HG02973 (cell line): ENCODE data around the gene SORL1.

Experiments
- ATAC-seq: cut with Tn5 transposase; IDR thresholded peaks from one replicate; pipeline ENCODE4 v1.9.1; 2021; ENCODE audit warnings: moderate library complexity; ENCODE audit not compliant: unreplicated experiment

The SORL1 gene

DNA sequence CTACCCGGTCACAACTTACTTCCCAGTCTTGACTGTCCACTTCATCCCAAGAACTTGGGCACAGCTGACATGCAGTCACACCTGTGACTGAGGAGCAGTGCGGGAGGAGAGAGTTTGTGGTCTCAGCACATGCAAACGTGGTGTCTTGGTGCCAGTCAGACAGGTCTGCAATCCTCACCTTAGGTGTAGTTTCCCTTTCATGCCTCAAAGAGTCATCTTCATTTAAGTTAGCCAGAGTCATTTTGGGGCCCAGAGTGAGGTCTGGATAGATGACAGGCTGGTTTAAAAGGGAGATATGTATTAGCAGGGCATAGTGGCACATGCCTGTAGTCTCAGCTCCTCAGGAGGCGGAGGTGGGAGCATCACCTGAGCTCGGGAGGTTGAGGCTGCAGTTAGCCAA is 109.1 kb downstream of the SORL1 start:
- ATAC-seq: no peak

DNA sequence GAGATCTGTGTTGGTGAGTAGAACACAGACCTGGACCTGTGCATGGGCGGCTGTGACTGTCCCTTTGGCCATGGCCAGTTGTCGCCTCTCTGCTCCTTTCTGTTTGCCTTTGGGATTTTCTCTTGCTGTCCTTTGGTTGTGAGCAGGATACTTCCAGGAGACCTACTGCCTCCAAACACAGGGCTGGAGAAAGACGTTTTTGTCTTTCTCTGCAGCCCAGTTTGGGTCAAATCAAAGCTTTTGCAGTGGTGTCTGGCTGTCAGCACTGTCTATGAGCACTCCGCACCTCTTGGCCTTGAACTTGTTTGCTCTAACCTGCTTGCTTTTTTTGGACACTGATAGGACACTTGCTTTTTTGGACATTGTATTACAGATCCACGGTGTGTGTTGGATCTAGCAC is 109.6 kb downstream of the SORL1 start:
- ATAC-seq: no peak

DNA sequence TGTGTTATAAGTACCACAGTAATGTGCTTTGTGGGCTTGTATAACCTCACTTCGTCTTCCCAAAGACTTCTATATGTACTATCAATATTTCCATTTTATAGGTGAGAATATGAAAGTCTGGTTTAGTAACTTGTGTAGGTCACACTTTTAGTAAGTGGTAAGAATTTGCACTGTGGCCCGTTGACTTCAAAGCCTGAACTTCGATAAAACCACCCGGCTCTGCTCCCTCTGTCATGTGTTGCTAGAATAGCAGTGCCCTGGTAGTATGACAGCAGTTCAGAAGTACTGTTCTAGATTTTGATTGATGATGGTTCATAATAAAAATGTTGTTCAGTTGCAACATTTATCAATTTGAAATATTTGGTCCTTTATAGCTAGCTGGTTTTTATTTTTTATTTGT is 110.9 kb downstream of the SORL1 start:
- ATAC-seq: no peak

DNA sequence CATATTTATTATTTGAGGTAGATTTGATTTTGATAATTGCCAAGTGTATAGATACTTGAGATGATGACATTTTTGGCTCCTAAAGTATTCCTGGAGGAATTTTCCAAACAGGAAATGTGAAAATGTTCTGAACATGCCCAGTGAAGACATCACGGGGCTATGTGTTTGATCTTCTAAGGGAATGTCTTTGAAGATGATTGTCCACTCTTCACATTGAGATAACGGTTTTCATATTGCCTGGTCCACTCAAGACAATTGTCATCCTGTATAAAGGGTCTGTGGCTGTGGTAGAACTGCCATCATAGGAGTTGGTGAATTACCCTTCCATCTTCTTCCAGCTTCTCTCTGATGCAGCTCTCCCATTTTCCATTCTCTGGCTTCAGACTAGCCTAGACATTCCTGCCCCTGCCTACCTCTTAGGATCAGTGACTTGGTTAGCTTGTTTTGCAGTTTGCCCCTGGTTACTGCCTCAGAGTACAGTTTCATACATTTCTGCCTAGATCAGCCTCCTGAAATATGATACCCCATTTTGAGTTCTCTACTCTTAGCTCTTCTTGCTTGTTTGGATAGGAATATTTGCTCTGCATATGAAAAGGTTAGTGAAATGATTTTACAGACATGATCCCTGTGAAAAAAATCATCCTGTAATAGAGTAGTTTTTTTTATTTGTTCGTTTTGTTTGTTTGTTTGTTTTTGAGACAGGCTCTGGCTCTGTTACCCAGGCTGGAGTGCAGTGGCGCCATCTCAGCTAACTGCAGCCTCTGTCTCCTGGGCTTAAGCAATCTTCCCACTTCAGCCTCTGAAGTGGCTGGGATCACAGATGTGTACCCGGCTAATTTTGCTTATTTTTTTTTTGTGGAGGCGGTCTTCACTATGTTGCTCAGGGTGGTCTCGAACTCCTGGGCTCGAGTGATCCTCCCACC is 112.0 kb downstream of the SORL1 start:
- ATAC-seq: no peak

DNA sequence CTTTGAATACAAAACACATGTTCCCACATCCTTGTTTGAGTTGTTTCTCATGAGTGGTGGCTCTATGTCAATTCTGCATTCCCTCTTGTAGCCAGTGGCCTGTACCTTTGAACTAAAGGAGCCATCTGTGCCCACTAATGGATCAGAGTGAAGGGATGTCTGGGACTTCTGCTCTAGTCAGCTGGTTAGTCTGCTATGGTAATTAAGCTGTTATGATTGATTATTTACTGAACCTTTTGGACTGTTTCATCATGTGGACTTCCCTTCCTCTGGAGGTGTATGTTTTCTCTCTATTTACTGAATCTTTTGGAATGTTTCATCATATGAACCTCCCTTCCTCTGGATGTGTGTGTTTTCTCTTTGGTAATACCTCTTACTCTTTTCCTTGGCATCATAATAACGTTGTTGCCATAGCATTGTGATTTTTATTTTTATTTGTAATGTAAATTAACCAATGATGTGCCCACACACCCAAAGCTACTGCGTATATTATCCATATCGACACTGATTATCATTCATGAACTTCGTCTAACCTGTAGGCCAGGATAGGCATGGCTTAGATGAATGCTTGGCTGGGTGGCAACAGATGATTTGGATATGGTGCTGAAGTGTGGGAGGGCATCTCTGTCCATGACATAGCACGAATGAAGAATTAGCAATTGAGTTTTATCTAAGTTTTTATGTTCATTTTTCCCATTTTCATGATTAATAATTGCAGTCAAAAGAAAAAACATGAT is 113.0 kb downstream of the SORL1 start:
- no peak for ATAC-seq

DNA sequence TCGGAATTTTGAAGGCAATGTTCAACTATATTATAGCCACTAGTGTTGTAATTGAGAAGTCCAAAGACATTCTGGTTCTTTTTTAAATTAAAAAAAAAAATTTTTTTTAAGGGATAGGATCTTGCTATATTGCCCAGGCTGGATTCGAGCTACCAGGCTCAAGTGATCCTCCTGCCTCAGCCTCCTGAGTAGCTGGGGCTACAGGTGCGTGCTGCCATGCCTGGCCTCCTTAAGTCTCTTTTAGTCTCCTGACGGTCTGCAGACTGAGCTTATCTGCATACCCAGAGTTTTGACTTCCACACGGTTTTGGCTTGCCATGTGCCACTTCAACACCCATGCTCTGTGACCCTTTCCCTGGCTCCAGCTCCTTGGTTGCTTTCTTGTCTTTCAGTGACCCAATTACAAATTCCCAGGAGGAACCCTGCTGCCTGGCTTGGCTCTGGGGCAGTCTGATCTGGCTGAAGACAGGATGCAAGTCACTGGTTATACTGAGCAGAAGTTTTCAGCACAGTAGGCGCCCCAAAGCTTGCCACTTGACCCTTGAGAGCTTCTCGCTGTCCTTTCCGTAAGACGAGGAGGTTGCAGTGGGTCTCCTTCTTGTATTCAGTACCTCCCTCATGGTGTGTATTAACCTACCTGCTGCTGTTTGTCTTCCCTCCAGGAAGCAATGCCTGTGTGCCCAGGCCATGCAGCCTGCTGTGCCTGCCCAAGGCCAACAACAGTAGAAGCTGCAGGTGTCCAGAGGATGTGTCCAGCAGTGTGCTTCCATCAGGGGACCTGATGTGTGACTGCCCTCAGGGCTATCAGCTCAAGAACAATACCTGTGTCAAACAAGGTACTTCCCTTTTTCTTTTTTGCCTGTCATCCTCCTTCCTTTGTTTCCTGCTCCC is 114.4 kb downstream of the SORL1 start:
- no peak for ATAC-seq

DNA sequence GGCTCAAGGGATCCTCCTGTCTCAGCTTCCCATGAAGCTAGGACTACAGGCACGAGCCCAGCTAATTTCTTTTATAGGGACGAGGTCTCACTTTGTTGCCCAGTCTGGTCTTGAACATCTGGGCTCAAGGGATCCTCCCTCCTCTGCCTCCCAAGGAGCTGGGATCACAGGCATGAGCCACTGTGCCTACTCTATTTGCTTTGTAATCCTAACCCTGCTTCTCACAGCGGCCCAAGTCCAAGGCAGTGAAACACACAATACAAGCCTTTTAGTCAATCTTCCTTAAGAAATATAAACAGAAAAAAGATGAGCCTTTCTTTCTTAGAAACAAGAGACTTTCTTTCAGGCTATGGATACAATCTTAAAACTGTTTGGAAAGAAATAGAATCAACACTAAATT is 115.9 kb downstream of the SORL1 start:
- no peak for ATAC-seq

DNA sequence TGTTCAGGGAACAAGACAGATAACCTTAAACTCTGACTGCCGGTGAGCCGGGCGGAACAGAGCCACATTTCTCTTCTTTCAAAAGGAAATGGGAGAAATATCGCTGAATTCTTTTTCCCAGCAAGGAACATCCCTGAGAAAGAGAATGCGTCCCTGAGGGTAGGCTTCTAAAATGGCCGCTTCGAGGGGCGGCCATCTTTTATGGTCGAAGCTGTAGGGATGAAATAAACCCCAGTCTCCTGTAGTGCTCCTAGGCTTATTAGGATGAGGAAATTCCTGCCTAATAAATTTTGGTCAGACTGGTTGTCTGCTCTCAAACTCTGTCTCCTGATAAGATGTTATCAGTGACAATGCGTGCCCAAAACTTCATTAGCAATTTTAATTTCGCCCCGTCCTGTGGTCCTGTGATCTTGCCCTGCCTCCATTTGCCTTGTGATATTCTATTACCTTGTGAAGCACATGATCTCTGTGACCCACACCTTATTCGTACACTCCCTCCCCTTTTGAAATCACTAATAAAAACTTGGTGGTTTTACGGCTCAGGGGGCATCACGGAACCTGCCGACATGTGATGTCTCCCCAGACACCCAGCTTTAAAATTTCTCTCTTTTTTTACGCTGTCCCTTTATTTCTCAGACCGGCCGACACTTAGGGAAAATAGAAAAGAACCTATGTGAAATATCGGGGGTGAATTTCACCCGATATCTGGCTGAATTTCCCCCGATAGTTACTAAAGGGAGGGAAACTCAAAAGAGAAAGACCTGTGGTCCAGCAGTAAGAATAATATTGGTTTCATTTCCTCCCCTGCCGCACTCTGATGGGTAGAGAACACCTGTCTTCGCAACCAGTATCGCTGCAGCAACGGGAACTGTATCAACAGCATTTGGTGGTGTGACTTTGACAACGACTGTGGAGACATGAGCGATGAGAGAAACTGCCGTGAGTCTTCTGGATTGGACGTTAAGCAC is 117.5 kb downstream of the SORL1 start:
- ATAC-seq: peak; percentile 98

DNA sequence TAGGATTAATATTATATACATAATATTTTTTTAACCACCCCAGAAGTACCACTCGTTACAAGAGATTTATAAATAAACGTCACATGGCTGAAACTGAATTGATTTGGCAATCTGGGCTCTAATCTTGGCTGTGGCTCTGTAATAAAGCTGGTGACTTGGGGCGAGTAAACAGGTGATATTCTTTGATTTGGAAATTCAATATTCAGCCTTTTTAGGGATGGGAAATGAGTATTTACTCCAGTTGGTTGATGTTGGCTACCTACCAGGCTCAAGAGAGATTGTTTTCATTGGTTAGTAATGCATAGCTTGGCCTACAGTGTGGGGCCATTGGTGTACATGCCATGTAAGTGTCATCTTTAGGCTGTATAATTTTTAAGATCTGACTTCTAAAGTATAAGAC is 118.3 kb downstream of the SORL1 start:
- ATAC-seq: no peak

DNA sequence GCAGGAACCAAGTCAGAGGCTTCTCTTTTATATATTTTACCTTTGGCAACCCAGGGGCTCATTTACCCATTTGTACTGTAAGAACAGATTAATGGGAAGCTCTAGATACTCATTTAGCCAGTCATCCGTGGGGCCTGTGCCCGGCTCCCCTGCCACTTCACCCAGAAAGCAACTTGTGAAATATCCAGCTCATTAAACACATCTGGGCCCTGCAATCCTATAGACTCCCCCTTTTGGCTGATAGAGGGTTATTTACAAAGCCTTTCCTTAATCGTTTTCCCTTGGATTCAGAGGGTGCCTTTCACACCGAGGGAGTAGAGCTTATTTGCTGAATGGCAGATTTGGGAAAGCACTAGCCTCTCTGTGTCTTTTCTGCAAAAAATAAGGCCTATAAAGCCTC is 119.4 kb downstream of the SORL1 start:
- ATAC-seq: no peak

DNA sequence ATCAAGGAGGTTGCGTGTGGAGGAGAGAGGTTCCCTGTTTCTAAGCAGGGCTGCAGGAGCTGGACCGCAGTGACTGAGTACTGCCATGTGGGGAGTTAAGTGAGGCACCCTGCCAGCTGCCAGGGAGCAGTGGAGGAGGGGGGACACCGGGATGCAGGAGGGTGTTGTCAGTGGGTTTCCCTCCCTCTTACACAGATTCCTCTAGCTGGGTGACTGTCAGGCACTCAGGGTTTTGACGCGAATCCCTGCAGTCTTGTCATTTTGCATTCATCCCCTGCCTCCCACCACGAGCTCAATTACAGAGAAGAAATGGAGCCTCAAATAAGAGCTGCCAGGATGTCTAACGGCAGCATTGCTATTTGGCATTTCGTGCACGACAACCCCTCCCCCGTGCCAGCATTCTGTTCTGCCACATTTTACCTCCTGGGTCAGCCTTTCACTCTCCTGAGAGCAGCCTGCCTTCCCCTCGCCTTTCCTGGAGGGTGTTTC is 120.5 kb downstream of the SORL1 start:
- ATAC-seq: no peak

DNA sequence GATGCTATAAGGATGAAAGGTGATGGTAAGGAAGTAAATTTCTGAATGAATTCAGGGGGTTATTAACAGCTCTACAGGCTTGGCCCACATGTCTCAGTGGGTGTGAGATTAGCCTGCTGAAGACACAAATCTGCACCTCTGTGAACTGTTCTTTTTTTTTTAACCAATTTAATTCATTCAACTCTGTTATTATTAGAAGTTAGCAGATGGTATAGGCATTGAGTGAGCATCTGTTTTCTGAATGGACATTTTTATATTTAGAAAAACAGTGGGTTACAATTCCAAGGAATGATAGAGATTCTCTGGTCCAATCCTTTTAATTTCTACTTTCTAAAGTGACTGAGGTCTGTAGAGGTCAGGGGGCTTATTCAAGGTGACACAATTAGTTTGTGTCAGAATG is 122.7 kb downstream of the SORL1 start:
- no peak for ATAC-seq

DNA sequence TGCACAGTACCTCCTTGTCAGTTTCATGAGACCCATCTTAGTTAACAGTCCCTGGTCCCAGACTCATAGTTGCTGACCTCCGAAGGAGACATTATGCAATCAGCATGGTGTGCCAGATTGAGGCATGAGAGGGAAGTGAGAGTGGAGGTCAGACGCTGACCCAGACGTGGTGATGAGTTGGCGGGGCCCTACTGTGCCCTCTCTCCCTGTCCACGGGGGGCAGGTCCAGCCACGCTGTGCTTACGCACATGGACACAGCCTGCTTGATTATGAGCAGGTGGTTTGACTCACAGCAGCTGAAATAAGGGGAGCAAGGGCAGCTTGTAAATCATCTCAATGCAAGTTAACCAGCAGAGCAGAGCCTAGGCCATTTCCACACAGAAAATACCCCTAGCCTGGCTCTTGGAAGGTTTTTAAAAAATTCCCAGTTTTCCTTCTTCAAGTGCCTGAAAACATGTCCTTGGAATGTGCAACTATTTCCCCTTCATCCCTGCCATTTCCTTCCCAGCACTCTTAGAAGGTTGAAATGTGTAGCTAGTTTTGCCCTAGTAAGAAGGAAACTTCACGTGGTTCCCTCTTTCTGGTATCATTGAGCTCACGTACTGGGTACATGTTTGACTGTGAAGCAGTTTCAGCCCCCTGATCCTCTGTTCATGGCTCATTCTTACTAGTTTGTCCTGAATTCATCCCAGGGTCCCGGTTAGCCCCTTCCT is 123.3 kb downstream of the SORL1 start:
- peak; percentile 50 for ATAC-seq

DNA sequence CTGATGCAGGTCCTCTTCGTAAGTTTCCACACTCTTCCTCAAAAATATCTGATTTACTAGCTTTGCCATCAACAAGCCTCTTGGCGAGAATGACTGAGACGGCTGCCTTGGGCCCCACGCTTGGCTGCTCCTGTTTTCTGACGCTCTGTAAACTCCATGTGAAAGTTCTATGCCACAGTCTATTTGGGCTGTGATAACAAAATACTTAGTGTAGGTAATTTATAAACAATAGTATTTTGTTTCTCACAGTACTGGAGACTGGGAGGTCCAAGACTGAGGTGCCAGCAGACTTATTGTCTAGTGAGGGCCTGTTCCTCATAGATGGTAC is 123.8 kb downstream of the SORL1 start:
- no peak for ATAC-seq

DNA sequence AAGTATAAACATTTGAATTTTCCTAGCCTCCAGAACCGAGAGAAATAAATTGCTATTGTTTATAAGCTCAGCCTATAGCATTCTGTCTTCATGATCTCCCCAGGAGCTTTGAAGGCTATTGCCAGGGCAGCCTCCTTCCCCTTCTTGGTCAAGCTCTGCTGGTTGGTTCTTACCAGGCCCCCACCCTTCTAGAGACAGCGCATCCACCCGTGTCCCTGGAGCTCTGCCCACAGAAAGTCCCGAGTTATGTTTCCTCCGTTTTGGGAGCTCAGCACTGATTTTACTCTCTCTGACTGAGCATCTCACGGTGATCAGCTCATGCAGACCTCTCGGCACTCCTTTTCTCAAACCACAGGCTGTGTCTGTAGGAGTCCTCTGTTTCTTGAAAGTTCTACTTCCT is 124.4 kb downstream of the SORL1 start:
- ATAC-seq: no peak

DNA sequence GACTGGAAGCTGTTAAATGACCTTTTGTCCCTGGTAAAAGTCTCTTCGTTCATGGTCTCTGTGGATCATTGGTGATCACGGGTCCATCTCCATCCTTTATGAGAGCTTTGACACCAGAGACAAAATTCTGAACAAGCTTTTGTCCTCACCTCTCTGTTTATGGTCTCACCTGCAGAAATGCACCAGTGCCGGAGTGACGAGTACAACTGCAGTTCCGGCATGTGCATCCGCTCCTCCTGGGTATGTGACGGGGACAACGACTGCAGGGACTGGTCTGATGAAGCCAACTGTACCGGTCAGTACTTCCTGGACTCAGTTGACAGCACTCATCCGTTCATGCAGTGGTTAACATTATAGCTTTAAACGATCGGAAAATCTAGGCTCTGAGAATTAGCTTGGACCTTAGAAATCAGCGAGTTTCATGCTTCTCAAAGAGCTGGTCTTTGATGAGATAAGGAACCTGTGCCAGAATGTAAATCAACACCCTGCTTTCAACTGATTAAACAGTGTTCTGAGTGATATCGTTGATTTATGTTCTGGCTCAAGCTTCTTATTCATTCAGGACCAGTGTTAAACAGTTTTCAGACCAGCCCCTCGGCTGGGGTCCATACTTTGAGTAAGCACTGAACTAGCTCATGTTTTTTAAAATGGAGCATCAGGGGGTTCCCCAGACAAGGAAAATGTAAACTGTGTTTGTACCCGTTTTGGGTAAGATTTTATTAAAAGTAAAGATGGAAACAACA is 125.2 kb downstream of the SORL1 start:
- no peak for ATAC-seq

DNA sequence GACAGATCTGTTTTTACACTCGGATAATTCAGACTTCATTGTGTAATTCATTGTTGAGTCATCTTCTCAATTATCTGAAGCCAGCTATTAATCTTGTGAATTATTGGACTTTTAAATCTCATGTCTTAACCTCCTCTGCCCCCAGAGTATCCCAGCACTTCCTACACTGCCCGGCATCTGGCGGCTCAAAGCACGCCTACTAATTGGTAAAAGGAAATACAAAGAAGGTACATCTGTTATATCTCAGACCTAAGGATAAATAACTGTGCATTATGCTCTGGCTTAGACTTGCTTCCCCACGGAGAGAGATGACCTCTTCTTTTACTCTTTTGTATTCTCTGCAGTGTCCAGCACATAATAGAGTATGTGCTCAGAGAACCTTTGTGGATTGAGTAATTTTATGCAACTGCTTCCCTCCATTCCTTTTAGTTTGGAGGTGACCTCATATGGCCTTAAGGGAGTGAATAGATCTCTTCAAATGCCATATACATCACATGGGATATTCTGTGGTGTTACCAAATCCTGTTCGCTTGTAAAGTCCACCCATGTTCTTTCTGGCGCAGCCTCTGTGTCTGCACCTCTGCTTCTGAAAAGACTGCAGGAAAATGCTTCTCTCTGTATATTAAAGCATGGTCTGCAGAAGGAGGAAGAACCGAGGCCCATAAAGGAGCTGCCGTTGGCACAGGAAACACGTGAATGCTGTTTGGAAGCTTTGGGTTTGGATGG is 126.3 kb downstream of the SORL1 start:
- no peak for ATAC-seq

DNA sequence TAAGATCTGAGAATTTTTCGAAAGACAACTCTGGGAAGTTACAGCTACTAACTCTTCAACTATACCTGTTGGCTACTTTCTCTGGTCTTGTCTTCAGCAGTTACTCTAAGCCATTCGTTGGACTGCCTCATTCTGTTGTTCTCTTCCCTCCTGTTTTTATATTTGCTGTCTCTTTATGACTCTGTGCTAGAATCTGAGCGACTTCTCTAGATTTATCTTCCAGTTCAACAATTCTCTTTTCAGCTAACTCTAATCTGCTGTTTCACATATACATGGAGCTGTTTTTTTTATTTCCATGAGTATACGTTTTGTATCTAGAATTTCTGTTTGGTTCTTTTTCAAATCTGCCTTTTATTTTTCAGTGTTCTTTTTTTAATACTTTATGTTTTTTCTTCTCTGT is 128.0 kb downstream of the SORL1 start:
- ATAC-seq: no peak
